ENCODE results near the gene IFT25. TPM values are rescaled to one million over a fixed set of nuclear protein-coding genes. Genes with fewer than 3 reads are reported as not detected.

The IFT25 gene
- total RNA-seq, 1 donor from 2014 or later = 23.7 TPM

- H3K9me3 ChIP-seq = no peaks in the 10 kb centered on the region
- H3K4me1 ChIP-seq = no peaks in the 10 kb centered on the region
- no peak for DNase-seq
- no peak for ATAC-seq
- intact Hi-C loops (cut with DNase I) = no loop called here
- no peak overlapping the region for H3K27ac ChIP-seq
- no peak for TF ChIP-seq CTCF (IDR thresholded peaks at IDR 0.05)
- no peak overlapping the region for H3K4me3 ChIP-seq
- no peaks in the 10 kb centered on the region for H3K27me3 ChIP-seq (ENCODE audit: low read depth)
- H3K36me3 ChIP-seq = peaks cover 12% of the 10 kb centered on the region
These were observed 11.2 kb downstream of the IFT25 start for GRCh38 chr1:53934170-53934765.

- intact Hi-C loops (cut with DNase I) = no loop called here
- no peaks in the 10 kb centered on the region for H3K27me3 ChIP-seq (ENCODE audit: low read depth)
- no peak for ATAC-seq
- TF ChIP-seq CTCF (IDR thresholded peaks at IDR 0.05) = no peak
- H3K4me3 ChIP-seq = no peak overlapping the region
- no peak for DNase-seq
- H3K36me3 ChIP-seq = peaks cover 34% of the 10 kb centered on the region
- H3K27ac ChIP-seq = no peak overlapping the region
- no peaks in the 10 kb centered on the region for H3K4me1 ChIP-seq
- H3K9me3 ChIP-seq = no peaks in the 10 kb centered on the region
These were observed 14.0 kb downstream of the IFT25 start for GRCh38 chr1:53931523-53931922.

- H3K4me3 ChIP-seq = no peak overlapping the region
- TF ChIP-seq CTCF (IDR thresholded peaks at IDR 0.05) = no peak
- H3K27ac ChIP-seq = no peak overlapping the region
- no peaks in the 10 kb centered on the region for H3K27me3 ChIP-seq (ENCODE audit: low read depth)
- H3K36me3 ChIP-seq = peaks cover 29% of the 10 kb centered on the region
- no peak for DNase-seq
- intact Hi-C loops (cut with DNase I) = no loop called here
- no peaks in the 10 kb centered on the region for H3K4me1 ChIP-seq
- no peaks in the 10 kb centered on the region for H3K9me3 ChIP-seq
- ATAC-seq = no peak
These were observed 14.6 kb downstream of the IFT25 start for GRCh38 chr1:53930932-53931331.

- Histone ChIP-seq H3K27me3 (ENCODE audit: low read depth) (no peaks in the 10 kb centered on the region), H3K4me1 (no peaks in the 10 kb centered on the region), H3K27ac (no peak overlapping the region), H3K9me3 (no peaks in the 10 kb centered on the region), H3K36me3 (peaks cover 26% of the 10 kb centered on the region), H3K4me3 (no peak overlapping the region)
- TF ChIP-seq CTCF (IDR thresholded peaks at IDR 0.05) = no peak
- intact Hi-C loops (cut with DNase I) = no loop called here
- no peak for DNase-seq
- ATAC-seq = no peak
These were observed 16.1 kb downstream of the IFT25 start for GRCh38 chr1:53929246-53929960.

- TF ChIP-seq CTCF (IDR thresholded peaks at IDR 0.05) = no peak
- H3K4me1 ChIP-seq = no peaks in the 10 kb centered on the region
- peaks cover 39% of the 10 kb centered on the region for H3K36me3 ChIP-seq
- H3K4me3 ChIP-seq = no peak overlapping the region
- no peak overlapping the region for H3K27ac ChIP-seq
- H3K27me3 ChIP-seq (ENCODE audit: low read depth) = no peaks in the 10 kb centered on the region
- intact Hi-C loops (cut with DNase I) = no loop called here
- H3K9me3 ChIP-seq = no peaks in the 10 kb centered on the region
- no peak for DNase-seq
- ATAC-seq = no peak
These were observed 18.1 kb downstream of the IFT25 start for GRCh38 chr1:53927376-53927881.
